HCT116 (cell line): Measurements from ENCODE around the gene SLC28A2. TPM values are rescaled to one million over a fixed set of nuclear protein-coding genes. Genes with fewer than 3 reads are reported as not detected.

Source experiments
- ATAC-seq: fragments of 200-7000 bp; cut with Tn5 transposase; 2 replicates; pipeline ENCODE4 v1.9.1; 2020; ENCODE audit warnings: mild to moderate bottlenecking, moderate library complexity
- BruUV-seq: library from RNA; stranded (reverse); fragments of 400-500 nt; replicated peaks from 2 replicates; lab custom pipeline; 2021; lab: Mats Ljungman, UMichigan
- CTCF ChIA-PET: fragments of 300-600 bp; sonication (Branson Sonifier 250); formaldehyde crosslinking; loops from one replicate; lab custom pipeline; 2021; ENCODE audit warnings: antibody characterized with exemption; lab: Charles Lee
- POLR2A ChIA-PET: fragments of 300-600, 350-600 bp; sonication (Branson Sonifier 250); formaldehyde crosslinking; loops from one replicate; lab custom pipeline; 2021; ENCODE audit warnings: antibody characterized with exemption; lab: Charles Lee
- RAD21 ChIA-PET, 2 experiments: fragments of 300-600 bp; sonication (Branson Sonifier 250); formaldehyde crosslinking; loops; one replicate each; lab custom pipeline; 2023; ENCODE audit warnings: low total read pairs in 2 of 2; ENCODE audit not compliant: uncharacterized antibody in 2 of 2, unreplicated experiment in 2 of 2, low non-redundant PET in 1 of 2; lab: Charles Lee
- DNase-seq: peaks from one replicate; pipeline ENCODE4 v3.0.0-alpha.2; 2010; ENCODE audit warnings: low read depth, low spot score
- H2AFZ ChIP-seq: fragments of 200-600 bp; shearing (Covaris generic), sonication (generic); 2 replicates; pipeline ENCODE4 v1.6.1; 2017; ENCODE audit warnings: low read depth, mixed run types, mixed read lengths, antibody characterized with exemption, low read length; ENCODE audit not compliant: poor library complexity, severe bottlenecking
- H3K27ac ChIP-seq: 2 replicates; pipeline ENCODE4 v1.5.1; 2012; ENCODE audit warnings: low read depth, low read length
- H3K27me3 ChIP-seq: fragments of 200-600 bp; sonication (generic); 2 replicates; pipeline ENCODE4 v1.6.1; 2016; ENCODE audit warnings: mixed run types, low read length, mixed read lengths; ENCODE audit not compliant: insufficient read depth
- H3K36me3 ChIP-seq, 2 experiments: fragments of 200-500 bp in 1 of 2; fragments of 200-600 bp in 1 of 2; sonication (Bioruptor generic) in 1 of 2; sonication (generic) in 1 of 2; 2 replicates each; pipeline versions ENCODE4 v1.5.1 to v1.6.1; 2014 to 2016; ENCODE audit warnings: low read length in 2 of 2, inconsistent platforms in 1 of 2, mixed read lengths in 1 of 2, mixed run types in 1 of 2; ENCODE audit not compliant: insufficient read depth in 2 of 2, control insufficient read depth in 1 of 2
- H3K4me1 ChIP-seq, 2 experiments: fragments of 200-600 bp in 1 of 2; sonication (generic) in 1 of 2; 2 replicates each; pipeline versions ENCODE4 v1.5.1 to v1.6.1; 2012 to 2017; ENCODE audit warnings: low read length in 2 of 2, inconsistent platforms in 1 of 2, mild to moderate bottlenecking in 1 of 2, mixed read lengths in 1 of 2, mixed run types in 1 of 2, moderate library complexity in 1 of 2; ENCODE audit not compliant: insufficient read depth in 2 of 2, control insufficient read depth in 1 of 2
- H3K4me2 ChIP-seq: fragments of 200-600 bp; sonication (generic); 2 replicates; pipeline ENCODE4 v1.6.1; 2017; ENCODE audit warnings: mixed run types, low read length, mixed read lengths
- H3K4me3 ChIP-seq, 2 experiments: fragments of 200-600 bp in 1 of 2; sonication (generic) in 1 of 2; replicated peaks in 1 of 2; 2 replicates each; pipeline ENCODE4 v1.5.1; 2011 to 2016; ENCODE audit warnings: low read length in 2 of 2, control low read depth in 1 of 2, low read depth in 1 of 2, mild to moderate bottlenecking in 1 of 2, mixed read lengths in 1 of 2, mixed run types in 1 of 2
- H3K79me2 ChIP-seq: fragments of 200-600 bp; sonication (generic); 2 replicates; pipeline ENCODE4 v1.6.1; 2017; ENCODE audit warnings: mild to moderate bottlenecking, mixed run types, low read length, moderate library complexity, mixed read lengths; ENCODE audit not compliant: insufficient read depth
- H3K9ac ChIP-seq: fragments of 200-600 bp; sonication (generic); 2 replicates; pipeline ENCODE4 v1.6.1; 2016; ENCODE audit warnings: low read length, mixed read lengths
- H3K9me2 ChIP-seq: fragments of 200-600 bp; sonication (generic), shearing (Covaris generic); 2 replicates; pipeline ENCODE4 v1.6.1; 2017; ENCODE audit warnings: mixed run types, mild to moderate bottlenecking, moderate library complexity; ENCODE audit not compliant: insufficient read depth
- H3K9me3 ChIP-seq, 2 experiments: fragments of 200-500 bp in 1 of 2; fragments of 200-600 bp in 1 of 2; sonication (Bioruptor generic) in 1 of 2; sonication (generic) in 1 of 2; 2 replicates each; pipeline ENCODE4 v1.6.1; 2014 to 2017; ENCODE audit warnings: low read length in 2 of 2, mixed read lengths in 2 of 2, inconsistent platforms in 1 of 2, low read depth in 1 of 2, mild to moderate bottlenecking in 1 of 2, mixed run types in 1 of 2, moderate library complexity in 1 of 2; ENCODE audit not compliant: control insufficient read depth in 1 of 2, insufficient read depth in 1 of 2
- H4K20me1 ChIP-seq: fragments of 200-600 bp; sonication (generic), shearing (Covaris generic); 2 replicates; pipeline ENCODE4 v1.6.1; 2017; ENCODE audit warnings: mixed run types, mild to moderate bottlenecking, moderate library complexity; ENCODE audit not compliant: insufficient read depth
- CBX3 ChIP-seq: IDR thresholded peaks from 2 replicates; pipeline ENCODE4 v1.6.1; 2012; ENCODE audit warnings: low read depth
- CEBPB ChIP-seq: IDR thresholded peaks from 2 replicates; pipeline ENCODE4 v1.6.1; 2012; ENCODE audit warnings: low read depth
- ELF1 ChIP-seq: IDR thresholded peaks from 2 replicates; pipeline ENCODE4 v1.6.1; 2012; ENCODE audit warnings: low read depth, borderline replicate concordance
- EZH2phosphoT487 ChIP-seq: fragments of 200-600 bp; IDR thresholded peaks from 2 replicates; pipeline ENCODE4 v1.6.1; 2018; ENCODE audit warnings: antibody characterized with exemption, borderline replicate concordance
- FOSL1 ChIP-seq: IDR thresholded peaks from 2 replicates; pipeline ENCODE4 v1.6.1; 2012; ENCODE audit warnings: low read depth
- POLR2A ChIP-seq: IDR thresholded peaks from 2 replicates; pipeline ENCODE4 v1.7.0; 2011; ENCODE audit warnings: borderline replicate concordance; ENCODE audit not compliant: insufficient read depth, insufficient read length; ENCODE audit errors: extremely low read depth
- SIN3A ChIP-seq: IDR thresholded peaks from 2 replicates; pipeline ENCODE4 v1.6.1; 2012; ENCODE audit warnings: low read depth
- SP1 ChIP-seq: IDR thresholded peaks from 2 replicates; pipeline ENCODE4 v1.6.1; 2012; ENCODE audit warnings: low read depth
- TCF7L2 ChIP-seq: IDR thresholded peaks from 2 replicates; pipeline ENCODE4 v1.7.0; 2011; ENCODE audit warnings: borderline replicate concordance, inconsistent platforms; ENCODE audit not compliant: insufficient read depth, insufficient read length; ENCODE audit errors: extremely low read depth
- YY1 ChIP-seq: IDR thresholded peaks from 2 replicates; pipeline ENCODE4 v1.6.1; 2011; ENCODE audit warnings: low read length, low read depth, moderate library complexity, mild to moderate bottlenecking; ENCODE audit not compliant: insufficient replicate concordance; ENCODE audit errors: extremely low read depth
- ZFX ChIP-seq: fragments of 450-650 bp; IDR thresholded peaks from 2 replicates; pipeline ENCODE4 v1.6.1; 2017
- ZNF274 ChIP-seq: fragments of 200-500 bp; sonication (Bioruptor generic); IDR thresholded peaks from 2 replicates; pipeline ENCODE4 v1.6.1; 2014; ENCODE audit warnings: mild to moderate bottlenecking, low read depth, low read length, inconsistent platforms
- intact Hi-C: fragments of 100-400 bp; cut with micrococcal nuclease; formaldehyde crosslinking; loops from 2 replicates; pipeline ENCODE4 v1.10.0; 2022
- total RNA-seq: library from RNA; stranded (reverse); gene quantifications from one replicate; pipeline ENCODE4 v1.2.1, GENCODE V29; 2021; ENCODE audit not compliant: unreplicated experiment
- TF ChIP-seq, protein P1 (sequence below): IDR thresholded peaks from 2 replicates; pipeline ENCODE4 v1.6.1; 2012; ENCODE audit warnings: low read depth
- TF ChIP-seq, protein P2 (sequence below): IDR thresholded peaks from 2 replicates; pipeline ENCODE4 v1.6.1; 2011; ENCODE audit warnings: mild to moderate bottlenecking, low read length, moderate library complexity; ENCODE audit not compliant: insufficient replicate concordance; ENCODE audit errors: extremely low read depth
- TF ChIP-seq, protein P3 (sequence below): IDR thresholded peaks from 2 replicates; pipeline ENCODE4 v1.6.1; 2012
- TF ChIP-seq, protein P4 (sequence below): IDR thresholded peaks from 2 replicates; pipeline ENCODE4 v1.6.1; 2012

Gene SLC28A2
- total RNA-seq, 1 experiment from 2014 or later = not detected

DNA sequence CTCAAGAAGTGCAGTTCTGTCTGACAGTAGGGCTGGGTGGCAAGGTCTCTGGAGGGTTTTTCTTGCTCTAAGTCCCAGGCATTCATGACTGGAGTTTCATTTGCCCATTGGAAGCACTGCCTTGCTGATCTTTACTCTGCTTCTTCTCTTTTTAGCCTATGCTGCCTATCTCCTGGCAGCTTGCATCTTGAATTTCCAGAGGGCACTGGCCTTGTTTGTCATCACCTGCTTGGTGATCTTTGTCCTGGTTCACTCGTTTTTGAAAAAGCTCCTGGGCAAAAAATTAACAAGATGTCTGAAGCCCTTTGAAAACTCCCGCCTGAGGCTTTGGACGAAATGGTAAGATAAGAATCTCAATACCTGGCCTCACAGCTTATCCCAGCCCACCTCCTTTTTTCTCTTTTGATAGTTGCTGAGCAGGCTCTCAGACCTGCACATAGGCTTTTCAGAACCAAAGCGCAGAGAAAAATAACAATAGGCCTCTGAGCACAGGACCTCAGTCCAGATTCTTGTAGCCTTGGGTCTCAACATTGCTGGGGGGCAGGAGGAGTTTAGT is 10.9 kb downstream of the SLC28A2 start:
- ChIA-PET RAD21 (no interaction called here), CTCF (no interaction called here)
- H3K27ac ChIP-seq = no peak overlapping the region

DNA sequence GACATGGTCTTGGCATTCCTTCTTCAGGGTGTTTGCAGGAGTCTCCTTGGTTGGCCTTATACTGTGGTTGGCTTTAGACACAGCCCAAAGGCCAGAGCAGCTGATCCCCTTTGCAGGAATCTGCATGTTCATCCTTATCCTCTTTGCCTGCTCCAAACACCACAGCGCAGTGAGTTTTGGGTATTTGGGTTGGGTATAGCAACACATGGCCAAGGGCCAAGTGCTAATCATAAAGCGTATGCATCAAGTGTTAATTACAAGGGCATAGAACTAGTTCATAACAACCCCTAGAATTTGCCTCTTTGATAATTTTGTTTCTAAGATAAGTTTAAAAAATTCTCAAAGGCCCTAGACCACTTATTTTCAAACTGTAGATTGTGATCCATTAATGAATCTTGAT is 11.8 kb downstream of the SLC28A2 start:
- Histone ChIP-seq H3K4me2 (no peak overlapping the region), H4K20me1 (no peaks in the 10 kb centered on the region), H3K9ac (no peak overlapping the region), H3K9me3 (no peaks in the 10 kb centered on the region)
- TF ChIP-seq CEBPB (no peak), POLR2A (no peak), ELF1 (no peak), SP1 (no peak), FOSL1 (no peak), EZH2phosphoT487 (no peak), TCF7L2 (no peak), SIN3A (no peak), ZNF274 (no peak), ZFX (no peak)
- TF ChIP-seq, protein P1, sequence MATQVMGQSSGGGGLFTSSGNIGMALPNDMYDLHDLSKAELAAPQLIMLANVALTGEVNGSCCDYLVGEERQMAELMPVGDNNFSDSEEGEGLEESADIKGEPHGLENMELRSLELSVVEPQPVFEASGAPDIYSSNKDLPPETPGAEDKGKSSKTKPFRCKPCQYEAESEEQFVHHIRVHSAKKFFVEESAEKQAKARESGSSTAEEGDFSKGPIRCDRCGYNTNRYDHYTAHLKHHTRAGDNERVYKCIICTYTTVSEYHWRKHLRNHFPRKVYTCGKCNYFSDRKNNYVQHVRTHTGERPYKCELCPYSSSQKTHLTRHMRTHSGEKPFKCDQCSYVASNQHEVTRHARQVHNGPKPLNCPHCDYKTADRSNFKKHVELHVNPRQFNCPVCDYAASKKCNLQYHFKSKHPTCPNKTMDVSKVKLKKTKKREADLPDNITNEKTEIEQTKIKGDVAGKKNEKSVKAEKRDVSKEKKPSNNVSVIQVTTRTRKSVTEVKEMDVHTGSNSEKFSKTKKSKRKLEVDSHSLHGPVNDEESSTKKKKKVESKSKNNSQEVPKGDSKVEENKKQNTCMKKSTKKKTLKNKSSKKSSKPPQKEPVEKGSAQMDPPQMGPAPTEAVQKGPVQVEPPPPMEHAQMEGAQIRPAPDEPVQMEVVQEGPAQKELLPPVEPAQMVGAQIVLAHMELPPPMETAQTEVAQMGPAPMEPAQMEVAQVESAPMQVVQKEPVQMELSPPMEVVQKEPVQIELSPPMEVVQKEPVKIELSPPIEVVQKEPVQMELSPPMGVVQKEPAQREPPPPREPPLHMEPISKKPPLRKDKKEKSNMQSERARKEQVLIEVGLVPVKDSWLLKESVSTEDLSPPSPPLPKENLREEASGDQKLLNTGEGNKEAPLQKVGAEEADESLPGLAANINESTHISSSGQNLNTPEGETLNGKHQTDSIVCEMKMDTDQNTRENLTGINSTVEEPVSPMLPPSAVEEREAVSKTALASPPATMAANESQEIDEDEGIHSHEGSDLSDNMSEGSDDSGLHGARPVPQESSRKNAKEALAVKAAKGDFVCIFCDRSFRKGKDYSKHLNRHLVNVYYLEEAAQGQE = no peak
- TF ChIP-seq, protein P2, sequence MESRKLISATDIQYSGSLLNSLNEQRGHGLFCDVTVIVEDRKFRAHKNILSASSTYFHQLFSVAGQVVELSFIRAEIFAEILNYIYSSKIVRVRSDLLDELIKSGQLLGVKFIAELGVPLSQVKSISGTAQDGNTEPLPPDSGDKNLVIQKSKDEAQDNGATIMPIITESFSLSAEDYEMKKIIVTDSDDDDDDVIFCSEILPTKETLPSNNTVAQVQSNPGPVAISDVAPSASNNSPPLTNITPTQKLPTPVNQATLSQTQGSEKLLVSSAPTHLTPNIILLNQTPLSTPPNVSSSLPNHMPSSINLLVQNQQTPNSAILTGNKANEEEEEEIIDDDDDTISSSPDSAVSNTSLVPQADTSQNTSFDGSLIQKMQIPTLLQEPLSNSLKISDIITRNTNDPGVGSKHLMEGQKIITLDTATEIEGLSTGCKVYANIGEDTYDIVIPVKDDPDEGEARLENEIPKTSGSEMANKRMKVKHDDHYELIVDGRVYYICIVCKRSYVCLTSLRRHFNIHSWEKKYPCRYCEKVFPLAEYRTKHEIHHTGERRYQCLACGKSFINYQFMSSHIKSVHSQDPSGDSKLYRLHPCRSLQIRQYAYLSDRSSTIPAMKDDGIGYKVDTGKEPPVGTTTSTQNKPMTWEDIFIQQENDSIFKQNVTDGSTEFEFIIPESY = no peak
- TF ChIP-seq, protein P3, sequence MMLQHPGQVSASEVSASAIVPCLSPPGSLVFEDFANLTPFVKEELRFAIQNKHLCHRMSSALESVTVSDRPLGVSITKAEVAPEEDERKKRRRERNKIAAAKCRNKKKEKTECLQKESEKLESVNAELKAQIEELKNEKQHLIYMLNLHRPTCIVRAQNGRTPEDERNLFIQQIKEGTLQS = no peak
- TF ChIP-seq, protein P4, sequence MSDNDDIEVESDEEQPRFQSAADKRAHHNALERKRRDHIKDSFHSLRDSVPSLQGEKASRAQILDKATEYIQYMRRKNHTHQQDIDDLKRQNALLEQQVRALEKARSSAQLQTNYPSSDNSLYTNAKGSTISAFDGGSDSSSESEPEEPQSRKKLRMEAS = no peak
- TF ChIP-seq, all 23 proteins: peak for 0
- Histone ChIP-seq H3K4me1 (no peaks in the 10 kb centered on the region), H3K27ac (no peak overlapping the region), H3K27me3 (no peaks in the 10 kb centered on the region), H3K4me3 (no peak overlapping the region), H3K36me3 (no peaks in the 10 kb centered on the region), H3K9me2 (no peaks in the 10 kb centered on the region), H2AFZ (no peak overlapping the region), H3K79me2 (no peaks in the 10 kb centered on the region)
- intact Hi-C loops = no loop called here
- ATAC-seq (no peak), DNase-seq (no peak)
- ChIA-PET RAD21 (no interaction called here), CTCF (no interaction called here), POLR2A (no interaction called here)
- BruUV-seq = no TSS peak

More for the DNA sequence above, 10.9 kb downstream of the SLC28A2 start:
- H3K9me2 ChIP-seq = no peaks in the 10 kb centered on the region
- no peak overlapping the region for H2AFZ ChIP-seq
- no peak for TF ChIP-seq CBX3
- TF ChIP-seq YY1 = no peak
- H3K9me3 ChIP-seq = no peaks in the 10 kb centered on the region
- intact Hi-C loops = no loop called here
- DNase-seq (no peak), ATAC-seq (no peak)
- H3K4me1 ChIP-seq = no peaks in the 10 kb centered on the region
- no peak overlapping the region for H3K9ac ChIP-seq
- H3K4me3 ChIP-seq = no peak overlapping the region
- H3K36me3 ChIP-seq = no peaks in the 10 kb centered on the region
- no peak overlapping the region for H3K4me2 ChIP-seq
- H3K79me2 ChIP-seq = no peaks in the 10 kb centered on the region
- BruUV-seq = no TSS peak
- H4K20me1 ChIP-seq = no peaks in the 10 kb centered on the region
- POLR2A ChIA-PET = no interaction called here
- H3K27me3 ChIP-seq = no peaks in the 10 kb centered on the region
